HepG2 (cell line): ENCODE data around the gene HYAL1. TPM values are rescaled to one million over a fixed set of nuclear protein-coding genes. Genes with fewer than 3 reads are reported as not detected.

Experiments used
- DRAP1 ChIP-seq: IDR thresholded peaks from 2 replicates; pipeline ENCODE4 v1.6.1; 2016; ENCODE audit warnings: missing genetic modification reagents, missing compliant biosample characterization
- E2F2 ChIP-seq: sonication (generic); formaldehyde crosslinking; IDR thresholded peaks from 2 replicates; pipeline ENCODE4 v1.4.0; 2020; ENCODE audit warnings: missing genetic modification reagents, borderline replicate concordance
- GMEB2 ChIP-seq: IDR thresholded peaks from 2 replicates; pipeline ENCODE4 v1.6.1; 2016; ENCODE audit warnings: missing biosample characterization, missing genetic modification reagents, low read depth
- LCORL ChIP-seq, 2 experiments: fragments of 450-650 bp in 1 of 2; sonication (generic) in 1 of 2; formaldehyde crosslinking in 1 of 2; IDR thresholded peaks; 2 replicates each; pipeline versions ENCODE4 v1.5.0 to v1.6.1; 2017 to 2020; ENCODE audit warnings: antibody characterized with exemption in 1 of 2, missing genetic modification reagents in 1 of 2
- MYC ChIP-seq: sonication (generic); formaldehyde crosslinking; IDR thresholded peaks from 2 replicates; pipeline ENCODE4 v1.9.0; 2021; ENCODE audit warnings: missing genetic modification reagents, borderline replicate concordance
- NFATC3 ChIP-seq: sonication (generic); formaldehyde crosslinking; IDR thresholded peaks from 2 replicates; pipeline ENCODE4 v1.5.1; 2020; ENCODE audit warnings: mild to moderate bottlenecking, missing genetic modification reagents
- NONO ChIP-seq, 2 experiments: fragments of 450-650 bp in 1 of 2; sonication (generic) in 1 of 2; formaldehyde crosslinking in 1 of 2; IDR thresholded peaks in 1 of 2; conservative IDR thresholded peaks in 1 of 2; 2 replicates each; pipeline versions ENCODE4 v1.6.1 to v1.8.0; 2017 to 2022; ENCODE audit warnings: mild to moderate bottlenecking in 1 of 2, missing genetic modification reagents in 1 of 2, moderate library complexity in 1 of 2
- PAXIP1 ChIP-seq: sonication (generic); formaldehyde crosslinking; conservative IDR thresholded peaks from 2 replicates; pipeline ENCODE4 v1.4.0; 2020; ENCODE audit warnings: mild to moderate bottlenecking, missing genetic modification reagents, moderate library complexity
- RFX1 ChIP-seq: fragments of 450-650 bp; IDR thresholded peaks from 2 replicates; pipeline ENCODE4 v1.6.1; 2017
- TARDBP ChIP-seq: sonication (generic); formaldehyde crosslinking; IDR thresholded peaks from 2 replicates; pipeline ENCODE4 v1.8.0; 2022; ENCODE audit warnings: mild to moderate bottlenecking, missing genetic modification reagents
- ZBTB43 ChIP-seq: sonication (generic); formaldehyde crosslinking; conservative IDR thresholded peaks from 2 replicates; pipeline ENCODE4 v1.4.0; 2020; ENCODE audit warnings: missing genetic modification reagents
- ZFP90 ChIP-seq: sonication (generic); formaldehyde crosslinking; IDR thresholded peaks from 2 replicates; pipeline ENCODE4 v1.8.0; 2022; ENCODE audit warnings: missing genetic modification reagents, mild to moderate bottlenecking, inconsistent platforms, borderline replicate concordance
- ZMAT5 ChIP-seq: sonication (generic); formaldehyde crosslinking; IDR thresholded peaks from 2 replicates; pipeline ENCODE4 v1.5.0; 2020; ENCODE audit warnings: mild to moderate bottlenecking, low read depth, missing genetic modification reagents, borderline replicate concordance
- ZNF160 ChIP-seq: sonication (generic); formaldehyde crosslinking; IDR thresholded peaks from 2 replicates; pipeline ENCODE4 v1.8.0; 2022; ENCODE audit warnings: mild to moderate bottlenecking, inconsistent platforms, missing genetic modification reagents
- ZNF33A ChIP-seq: sonication (generic); formaldehyde crosslinking; IDR thresholded peaks from 2 replicates; pipeline ENCODE4 v1.5.1; 2020; ENCODE audit warnings: missing genetic modification reagents, mild to moderate bottlenecking, moderate library complexity, borderline replicate concordance
- ZNF496 ChIP-seq: sonication (generic); formaldehyde crosslinking; IDR thresholded peaks from 2 replicates; pipeline ENCODE4 v1.8.1; 2023; ENCODE audit warnings: mild to moderate bottlenecking, moderate library complexity, missing genetic modification reagents; ENCODE audit not compliant: insufficient replicate concordance
- ZNF501 ChIP-seq: sonication (generic); formaldehyde crosslinking; IDR thresholded peaks from 2 replicates; pipeline ENCODE4 v1.5.1; 2020; ENCODE audit warnings: mild to moderate bottlenecking, moderate library complexity, missing genetic modification reagents
- ZNF510 ChIP-seq: sonication (generic); formaldehyde crosslinking; IDR thresholded peaks from 2 replicates; pipeline ENCODE4 v1.4.0; 2020; ENCODE audit warnings: low read depth, mild to moderate bottlenecking, missing genetic modification reagents
- ZNF792 ChIP-seq: IDR thresholded peaks from 2 replicates; pipeline ENCODE4 v1.6.1; 2016
- polyA plus RNA-seq, 8 experiments: library from polyadenylated mRNA; depleted of rRNA in 3 of 8; stranded (reverse) in 7 of 8; unstranded in 1 of 8; fragments of >200 nt; fragmentation: Illumina TruSeq in 4 of 8; extraction: Trizol in 4 of 8; gene quantifications; 2 replicates each; pipeline versions ENCODE4 v1.2.1 to v1.2.3, GENCODE V29; 2011 to 2016; ENCODE audit warnings: low read depth in 4 of 8, missing spikeins in 1 of 8, mixed read lengths in 1 of 8; ENCODE audit not compliant: insufficient read depth in 1 of 8
- total RNA-seq, 5 experiments: library from RNA; depleted of rRNA; stranded (reverse); fragments of >200 nt; fragmentation: Illumina TruSeq; extraction: Trizol; gene quantifications; 2 replicates each; pipeline ENCODE4 v1.2.3, GENCODE V29; 2016; ENCODE audit warnings: low read depth in 1 of 5

Gene HYAL1
- total and polyA plus RNA-seq, 2 of the 13 experiments (the other 11 are each of a cell fraction or from before 2014, with no cell fraction given) = 76.5 to 193 TPM

- TF ChIP-seq NONO (IDR thresholded peaks at IDR 0.05) (no peak), NONO (CRISPR knock-in tag; conservative IDR thresholded peaks at IDR 0.05) (peak; percentile 87), ZNF792 (CRISPR knock-in tag) (peak; percentile 56), NFATC3 (CRISPR knock-in tag) (no peak), ZFP90 (peak; percentile 85), GMEB2 (CRISPR knock-in tag) (0 out of 2 replicates have a peak, but pooled peaks have one; percentile 23), E2F2 (CRISPR knock-in tag) (0 out of 2 replicates have a peak, but pooled peaks have one; percentile 23), TARDBP (CRISPR knock-in tag) (peak; percentile 70; the same call in 1 of the 2 replicates), ZNF496 (CRISPR knock-in tag) (no peak), ZMAT5 (CRISPR knock-in tag) (no peak), DRAP1 (peak; percentile 46), RFX1 (no peak), ZNF501 (peak; percentile 85), ZNF510 (CRISPR knock-in tag) (no peak), ZBTB43 (CRISPR knock-in tag) (0 out of 2 replicates have a peak, but pooled peaks have one; percentile 2), PAXIP1 (CRISPR knock-in tag) (peak; percentile 83; the same call in 1 of the 2 replicates), ZNF33A (CRISPR knock-in tag) (no peak), MYC (CRISPR knock-in tag) (peak; percentile 72; the same call in 1 of the 2 replicates), LCORL (IDR thresholded peaks at IDR 0.05) (0 out of 2 replicates have a peak, but pooled peaks have one; percentile 27), LCORL (CRISPR knock-in tag; IDR thresholded peaks at IDR 0.05) (peak; percentile 90), ZNF160 (CRISPR knock-in tag) (peak; percentile 76)
Observed at GRCh38 chr3:50260027-50260941, 43.1 kb downstream of the HYAL1 start (continued).
